Keratinocyte (primary cell): Measurements from ENCODE around the gene HS6ST3. TPM values are rescaled to one million over a fixed set of nuclear protein-coding genes. Genes with fewer than 3 reads are reported as not detected.

Source experiments
- DNase-seq: peaks from one replicate; pipeline ENCODE4 v3.0.0-alpha.2; 2011; ENCODE audit warnings: low read depth, missing footprints, low spot score
- FAIRE-seq: peaks from 2 replicates; lab custom pipeline; 2011; peaks lifted over from hg19 to GRCh38; lab: Jason Lieb, UNC
- H2AFZ ChIP-seq: 2 replicates; pipeline ENCODE4 v1.6.0; 2012; ENCODE audit warnings: low read length, control low read depth, inconsistent platforms; ENCODE audit not compliant: control insufficient read depth
- H3K27ac ChIP-seq: 2 replicates; pipeline ENCODE4 v1.5.1; 2011; ENCODE audit warnings: low read length; ENCODE audit not compliant: control insufficient read depth, insufficient read depth
- H3K27me3 ChIP-seq: 3 replicates; pipeline ENCODE4 v1.6.0; 2011; ENCODE audit warnings: low read length; ENCODE audit not compliant: control insufficient read depth, insufficient read depth; ENCODE audit errors: extremely low read depth
- H3K36me3 ChIP-seq, 2 experiments: 2 replicates in 1 of 2; 3 replicates in 1 of 2; pipeline ENCODE4 v1.5.1; 2011; ENCODE audit warnings: low read length in 2 of 2, mild to moderate bottlenecking in 1 of 2; ENCODE audit not compliant: control insufficient read depth in 2 of 2, insufficient read depth in 2 of 2; ENCODE audit errors: extremely low read depth in 1 of 2
- H3K4me1 ChIP-seq: 3 replicates; pipeline ENCODE4 v1.5.1; 2011; ENCODE audit warnings: low read length; ENCODE audit not compliant: control insufficient read depth, insufficient read depth; ENCODE audit errors: extremely low read depth
- H3K4me2 ChIP-seq: 3 replicates; pipeline ENCODE4 v1.6.0; 2011; ENCODE audit warnings: low read depth, low read length; ENCODE audit not compliant: control insufficient read depth, insufficient read depth; ENCODE audit errors: extremely low read depth
- H3K4me3 ChIP-seq, 3 experiments: fragments of 200-600 bp in 1 of 3; sonication (generic) in 1 of 3; 2 replicates in 2 of 3; 3 replicates in 1 of 3; pipeline ENCODE4 v1.5.1; 2011 to 2016; ENCODE audit warnings: low read length in 3 of 3, mild to moderate bottlenecking in 3 of 3, control low read depth in 2 of 3, inconsistent platforms in 1 of 3, low read depth in 1 of 3, mixed read lengths in 1 of 3, mixed run types in 1 of 3, moderate library complexity in 1 of 3; ENCODE audit not compliant: control insufficient read depth in 2 of 3, insufficient read depth in 2 of 3; ENCODE audit errors: extremely low read depth in 1 of 3
- H3K79me2 ChIP-seq: 2 replicates; pipeline ENCODE4 v1.6.0; 2012; ENCODE audit warnings: low read length; ENCODE audit not compliant: control insufficient read depth, insufficient read depth
- H3K9ac ChIP-seq: 3 replicates; pipeline ENCODE4 v1.6.0; 2011; ENCODE audit warnings: low read length; ENCODE audit not compliant: control insufficient read depth, insufficient read depth; ENCODE audit errors: extremely low read depth
- H3K9me1 ChIP-seq: 3 replicates; pipeline ENCODE4 v1.6.0; 2011; ENCODE audit warnings: low read length; ENCODE audit not compliant: control insufficient read depth, insufficient read depth; ENCODE audit errors: extremely low read depth
- H3K9me3 ChIP-seq: 2 replicates; pipeline ENCODE4 v1.5.1; 2012; ENCODE audit warnings: low read depth, low read length; ENCODE audit not compliant: control insufficient read depth
- H4K20me1 ChIP-seq: 3 replicates; pipeline ENCODE4 v1.6.0; 2011; ENCODE audit warnings: low read length; ENCODE audit not compliant: control insufficient read depth, insufficient read depth; ENCODE audit errors: extremely low read depth
- CTCF ChIP-seq, 3 experiments: IDR thresholded peaks in 1 of 3; conservative IDR thresholded peaks in 1 of 3; optimal IDR thresholded peaks in 1 of 3; 2 replicates in 2 of 3; 3 replicates in 1 of 3; pipeline versions ENCODE3 to v1.5.1; 2011; ENCODE audit warnings: low read length in 3 of 3, mild to moderate bottlenecking in 3 of 3, moderate library complexity in 2 of 3, control low read depth in 1 of 3, inconsistent platforms in 1 of 3; ENCODE audit not compliant: insufficient read depth in 2 of 3; ENCODE audit errors: extremely low read depth in 1 of 3
- EZH2 ChIP-seq: IDR thresholded peaks from one replicate; pipeline ENCODE4 v1.6.1; 2012; ENCODE audit warnings: inconsistent platforms, mild to moderate bottlenecking, low read length, moderate library complexity
- dilution Hi-C: fragments of 300-500 bp; cut with MboI; formaldehyde crosslinking; loops from one replicate; pipeline ENCODE4 v1.7.0; 2020; ENCODE audit warnings: low sequenced_read_pairs; ENCODE audit not compliant: extremely low pct_ligation_motif_present
- polyA plus RNA-seq, 5 experiments: library from polyadenylated mRNA; depleted of rRNA in 3 of 5; stranded (reverse) in 3 of 5; stranded (forward) in 1 of 5; unstranded in 1 of 5; fragments of >200 nt; gene quantifications; 1 replicate in 1 of 5; 2 replicates in 3 of 5; 3 replicates in 1 of 5; pipeline versions ENCODE4 v1.2.1 to v1.2.3, GENCODE V29; 2011 to 2012; ENCODE audit warnings: missing spikeins in 2 of 5, low read depth in 1 of 5, low replicate concordance in 1 of 5

Gene HS6ST3
- polyA plus RNA-seq, 1 donor (not counting 4 experiments of a cell fraction or from before 2014, with no cell fraction given): 0.03 TPM

- no peaks in the 10 kb centered on the region for H3K9me1 ChIP-seq
- H3K4me3 ChIP-seq: no peak overlapping the region
- no peak overlapping the region for H2AFZ ChIP-seq
- no peaks in the 10 kb centered on the region for H3K79me2 ChIP-seq
- H3K9ac ChIP-seq: no peak overlapping the region
- H4K20me1 ChIP-seq: no peaks in the 10 kb centered on the region
- no peaks in the 10 kb centered on the region for H3K27me3 ChIP-seq
- H3K36me3 ChIP-seq: no peaks in the 10 kb centered on the region
- H3K9me3 ChIP-seq: no peaks in the 10 kb centered on the region
- dilution Hi-C loops: no loop called here
- TF ChIP-seq CTCF (optimal IDR thresholded peaks at IDR 0.05 in 1 of 3, IDR thresholded peaks at IDR 0.05 in 1 of 3, conservative IDR thresholded peaks at IDR 0.05 in 1 of 3; ENCODE audit: extremely low read depth in 1 of 3, insufficient read depth in 2 of 3, low read length in 3 of 3) (no peak), EZH2 (no peak)
- H3K27ac ChIP-seq: no peak overlapping the region
- H3K4me1 ChIP-seq: no peaks in the 10 kb centered on the region
- DNase-seq (no peak), FAIRE-seq (no peak)
- no peak overlapping the region for H3K4me2 ChIP-seq
Measured at GRCh38 chr13:96238861-96239260, 149.0 kb downstream of the HS6ST3 start.

GRCh38 chr13:96243376-96243775 is 153.5 kb downstream of the HS6ST3 start:
- no peaks in the 10 kb centered on the region for H4K20me1 ChIP-seq
- H3K79me2 ChIP-seq: no peaks in the 10 kb centered on the region
- TF ChIP-seq CTCF (optimal IDR thresholded peaks at IDR 0.05 in 1 of 3, IDR thresholded peaks at IDR 0.05 in 1 of 3, conservative IDR thresholded peaks at IDR 0.05 in 1 of 3; ENCODE audit: extremely low read depth in 1 of 3, insufficient read depth in 2 of 3, low read length in 3 of 3): no peak
- no peak for TF ChIP-seq EZH2
- H3K9me3 ChIP-seq: no peaks in the 10 kb centered on the region
- H3K4me2 ChIP-seq: no peak overlapping the region
- dilution Hi-C loops: no loop called here
- H3K36me3 ChIP-seq: no peaks in the 10 kb centered on the region
- no peak overlapping the region for H3K27ac ChIP-seq
- no peak overlapping the region for H3K4me3 ChIP-seq
- H3K4me1 ChIP-seq: no peaks in the 10 kb centered on the region
- H3K9me1 ChIP-seq: no peaks in the 10 kb centered on the region
- FAIRE-seq (no peak), DNase-seq (no peak)
- H3K9ac ChIP-seq: no peak overlapping the region
- H2AFZ ChIP-seq: no peak overlapping the region
- no peaks in the 10 kb centered on the region for H3K27me3 ChIP-seq
